DOHH2 (cell line): ENCODE data around the gene CLHC1.

Experiments
- CTCF ChIP-seq: fragments of 200-600 bp; sonication (generic); IDR thresholded peaks from one replicate; pipeline ENCODE4 v1.5.1; 2014; ENCODE audit warnings: antibody characterized with exemption, mild to moderate bottlenecking, low read depth, low read length; ENCODE audit not compliant: poor library complexity, severe bottlenecking
- EZH2phosphoT487 ChIP-seq: fragments of 200-600 bp; sonication (generic); IDR thresholded peaks from 2 replicates; pipeline ENCODE4 v1.6.1; 2017; ENCODE audit warnings: borderline replicate concordance, mild to moderate bottlenecking, antibody characterized with exemption, low read length, moderate library complexity, mixed read lengths

- TF ChIP-seq CTCF (no peak), EZH2phosphoT487 (no peak)
These were observed 97.8 kb downstream of the CLHC1 start for GRCh38 chr2:55134316-55134706.
